NCI-H146 treated with DMSO at 0.1 percent for 48 hours (cell line): ENCODE measurements around the gene OPN3.

Experiments
- DNase-seq: peaks from one replicate; lab custom pipeline; 2025; ENCODE audit not compliant: unreplicated experiment; lab: John Stamatoyannopoulos, UW

The OPN3 gene

DNA sequence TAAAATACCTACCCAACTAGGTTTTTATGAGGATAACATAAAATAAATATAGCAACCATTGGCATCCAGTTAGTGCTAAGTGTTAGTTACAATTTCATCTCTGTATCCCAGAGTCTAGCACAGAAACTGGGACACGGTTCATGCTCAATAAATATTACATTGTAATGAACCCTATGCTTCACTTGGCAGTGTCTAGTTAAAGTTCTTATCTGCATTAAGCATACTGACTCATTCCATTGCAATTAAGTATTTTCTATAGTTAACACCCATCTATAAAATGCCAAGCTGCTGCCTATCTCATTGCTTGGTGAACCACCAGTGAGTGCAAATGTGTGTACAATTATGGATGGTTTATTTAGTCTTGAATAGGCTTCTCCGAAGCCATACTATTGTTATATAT, 15.2 kb downstream of the OPN3 start:
- DNase-seq: no peak

DNA sequence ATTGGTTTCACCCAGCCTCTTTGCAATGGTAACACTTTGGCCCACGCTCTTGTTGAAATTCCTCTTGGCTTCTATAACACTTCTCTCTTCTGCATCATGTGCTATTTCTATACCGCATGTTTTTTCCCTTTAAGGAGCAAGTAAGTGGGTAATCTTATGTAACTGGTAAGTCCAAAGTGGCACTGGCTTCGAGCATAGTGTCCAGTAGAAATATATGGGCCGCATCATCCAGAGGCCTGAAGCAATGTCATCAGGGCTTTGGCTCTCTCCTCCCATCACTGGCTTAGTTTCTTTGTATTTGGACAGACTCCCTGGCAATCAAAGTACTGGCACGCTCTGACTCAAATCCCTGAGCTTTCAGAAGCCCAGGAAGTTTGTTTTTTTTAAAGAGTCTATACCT, 17.5 kb downstream of the OPN3 start:
- DNase-seq: no peak

DNA sequence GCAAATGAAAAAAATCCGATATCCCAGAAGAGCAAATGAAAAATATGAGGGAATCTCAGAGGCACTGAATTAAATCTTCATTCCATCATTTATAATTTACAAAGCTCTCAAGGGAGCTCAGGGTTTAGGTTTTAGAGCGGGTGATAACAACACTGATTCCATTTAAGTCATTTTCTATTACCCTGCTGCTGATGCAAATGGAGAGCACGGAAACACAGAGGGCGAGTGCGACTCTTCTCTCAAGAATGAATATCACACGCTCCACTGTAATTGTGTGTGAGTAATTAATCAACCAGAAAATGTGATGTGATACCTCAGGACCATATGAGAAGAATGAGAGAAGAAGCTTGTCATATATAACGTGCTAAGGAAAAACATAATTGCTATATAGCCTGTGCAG, 22.7 kb downstream of the OPN3 start:
- no peak for DNase-seq

DNA sequence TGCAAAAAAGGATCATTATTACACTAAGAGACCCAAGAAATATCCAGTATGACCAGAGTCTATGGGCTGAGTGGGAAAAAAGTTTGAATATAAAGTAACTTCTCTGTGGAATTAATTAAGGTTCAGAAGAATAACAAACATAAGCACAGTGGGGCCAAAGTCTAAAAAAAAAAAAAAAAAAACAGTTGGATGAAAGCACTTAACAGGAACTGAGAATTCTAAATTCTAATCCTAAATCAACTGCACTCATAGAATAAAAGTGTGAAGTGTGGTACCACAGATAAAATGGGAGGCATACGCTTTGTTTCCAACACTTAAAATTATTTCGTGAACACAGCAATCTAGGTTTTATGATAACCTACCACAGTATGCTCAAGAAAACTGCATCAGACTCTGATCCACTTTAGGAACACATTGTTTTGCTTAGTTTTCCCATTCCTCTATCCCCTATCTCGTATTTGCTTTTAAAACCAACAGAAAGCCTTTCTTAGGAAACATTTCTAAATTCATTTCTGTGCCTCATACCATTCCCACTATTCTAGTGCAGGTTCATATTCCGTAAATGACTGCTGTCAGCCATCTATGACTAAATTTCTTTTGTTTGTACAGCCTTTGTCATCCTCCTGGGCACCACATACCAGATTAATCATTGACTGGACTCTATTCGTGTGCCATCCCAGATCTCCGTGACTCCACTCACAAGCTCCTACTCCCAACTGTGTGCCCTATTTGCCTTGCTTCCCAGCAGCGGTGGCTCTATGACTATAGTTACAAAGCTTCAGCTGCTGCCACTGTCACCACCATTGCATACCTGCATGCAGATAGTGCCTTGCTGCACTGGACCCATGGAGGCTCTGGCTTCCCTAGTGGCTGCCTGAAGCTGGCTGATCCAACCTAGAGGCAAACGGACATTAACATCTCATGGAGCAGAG, 24.9 kb downstream of the OPN3 start:
- no peak for DNase-seq

DNA sequence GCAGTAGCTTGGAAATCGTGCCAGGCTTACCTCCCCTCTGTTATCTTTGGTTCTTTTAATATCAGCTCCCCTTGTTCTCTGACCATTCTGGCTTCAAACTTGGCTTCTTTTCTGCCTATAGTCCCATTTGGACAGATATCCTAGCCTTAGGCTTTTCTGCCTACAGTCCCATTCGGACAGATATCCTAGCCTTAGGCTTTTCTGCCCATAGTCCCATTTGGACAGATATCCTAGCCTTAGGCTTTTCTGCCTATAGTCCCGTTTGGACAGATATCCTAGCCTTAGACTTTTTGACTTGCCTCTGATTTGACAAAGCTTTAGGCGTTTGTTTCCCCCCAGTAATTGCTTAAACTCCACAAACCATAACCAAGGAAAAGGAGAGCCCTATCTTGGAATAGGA, 25.6 kb downstream of the OPN3 start:
- DNase-seq: no peak

DNA sequence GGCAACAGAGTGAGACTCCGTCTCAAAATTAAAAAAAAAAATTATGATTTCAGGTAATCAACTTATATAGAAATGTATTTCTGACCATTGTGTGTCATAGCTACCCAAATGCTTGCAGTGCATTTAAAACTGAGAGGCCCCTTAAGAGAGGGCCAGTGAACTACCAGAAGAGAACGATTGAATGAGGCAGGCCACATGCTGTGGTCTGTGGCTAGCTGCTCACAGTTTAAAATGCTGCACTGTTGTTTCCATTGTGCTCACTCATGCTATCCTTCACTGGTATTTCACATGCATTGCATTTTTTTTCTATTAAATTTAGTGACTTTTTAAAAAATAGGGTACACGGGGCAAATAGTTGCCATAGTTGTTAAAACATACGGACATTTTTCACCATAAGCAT, 26.0 kb downstream of the OPN3 start:
- DNase-seq: no peak

DNA sequence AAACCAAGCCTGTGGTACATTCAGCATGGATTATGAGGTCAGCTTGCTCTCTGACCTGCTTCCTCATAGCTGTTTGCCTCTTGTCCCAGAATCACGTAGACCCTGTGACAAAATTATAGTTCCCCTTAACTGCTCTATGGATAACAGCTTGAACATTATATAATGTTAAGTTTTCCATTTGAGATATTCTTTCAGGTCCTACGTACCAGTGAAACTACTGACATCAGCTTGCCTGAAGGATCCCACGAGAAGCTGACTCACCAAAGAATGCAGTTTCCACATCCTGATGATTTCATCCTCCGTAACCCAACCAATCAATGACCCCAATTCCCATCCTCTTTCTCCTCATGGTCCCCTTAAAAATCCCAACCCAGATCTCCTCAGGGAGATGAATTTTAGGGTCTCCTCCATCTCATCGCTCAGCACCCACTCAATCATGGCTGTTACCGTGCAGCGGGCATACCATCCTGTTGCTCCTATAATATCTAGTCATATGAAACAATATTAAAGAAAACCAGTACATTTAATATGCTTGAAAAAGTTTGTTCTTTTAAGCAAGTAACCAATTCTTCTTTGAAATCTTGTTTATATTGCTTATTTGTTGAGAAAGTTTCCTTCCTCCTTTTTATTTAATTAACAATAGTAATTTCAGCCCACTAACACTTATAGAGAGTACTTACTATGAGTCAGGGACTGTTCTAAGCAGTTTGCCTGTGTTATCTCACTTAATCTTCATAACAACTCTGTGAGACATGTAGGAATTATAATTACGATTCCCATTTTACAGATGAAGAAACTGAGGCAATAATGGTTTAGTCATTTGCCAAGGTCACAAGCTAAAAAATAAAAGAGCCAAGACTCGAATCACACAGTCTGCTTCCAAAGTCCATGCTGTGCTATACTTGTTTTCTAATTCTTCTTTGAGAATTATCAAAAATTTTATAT, 27.4 kb downstream of the OPN3 start:
- no peak for DNase-seq

DNA sequence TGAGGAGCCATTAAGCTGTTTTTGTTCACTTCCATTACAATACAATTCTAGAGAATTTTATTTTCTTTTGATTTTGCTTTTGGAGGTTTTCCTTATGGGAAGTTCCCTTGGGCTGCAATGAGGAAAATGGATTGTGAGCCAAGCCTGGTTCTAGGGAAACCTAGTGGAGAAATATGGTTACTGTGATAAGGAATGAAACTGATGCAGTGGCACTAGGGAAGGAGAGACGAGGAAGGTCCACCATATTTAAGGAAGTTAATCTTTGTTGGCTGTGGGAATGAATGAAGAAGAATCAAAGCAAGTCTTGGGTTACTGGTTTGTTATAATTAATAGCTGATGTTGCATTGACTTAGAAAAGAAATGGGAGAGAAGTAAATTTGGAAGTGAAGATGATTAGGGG, 28.4 kb downstream of the OPN3 start:
- no peak for DNase-seq

DNA sequence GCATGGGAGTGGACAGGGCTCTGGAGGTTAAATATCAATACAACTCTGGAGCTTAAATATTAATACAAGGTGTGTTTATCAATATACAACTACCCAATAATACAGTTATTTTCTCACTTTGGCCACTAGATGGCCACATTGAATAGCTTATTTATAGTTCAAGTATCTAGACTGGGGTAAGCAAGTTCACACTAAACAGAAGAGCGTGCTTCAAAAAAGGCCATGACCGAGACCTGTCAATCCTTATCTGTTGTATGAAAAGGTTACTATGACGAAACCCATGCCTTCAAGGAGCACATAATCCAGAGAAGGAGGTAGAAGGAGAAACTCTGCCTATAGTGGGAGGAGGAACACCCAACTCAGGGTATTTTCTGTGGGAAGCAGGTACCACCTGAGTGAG, 29.1 kb downstream of the OPN3 start:
- peak; percentile 45 for DNase-seq

DNA sequence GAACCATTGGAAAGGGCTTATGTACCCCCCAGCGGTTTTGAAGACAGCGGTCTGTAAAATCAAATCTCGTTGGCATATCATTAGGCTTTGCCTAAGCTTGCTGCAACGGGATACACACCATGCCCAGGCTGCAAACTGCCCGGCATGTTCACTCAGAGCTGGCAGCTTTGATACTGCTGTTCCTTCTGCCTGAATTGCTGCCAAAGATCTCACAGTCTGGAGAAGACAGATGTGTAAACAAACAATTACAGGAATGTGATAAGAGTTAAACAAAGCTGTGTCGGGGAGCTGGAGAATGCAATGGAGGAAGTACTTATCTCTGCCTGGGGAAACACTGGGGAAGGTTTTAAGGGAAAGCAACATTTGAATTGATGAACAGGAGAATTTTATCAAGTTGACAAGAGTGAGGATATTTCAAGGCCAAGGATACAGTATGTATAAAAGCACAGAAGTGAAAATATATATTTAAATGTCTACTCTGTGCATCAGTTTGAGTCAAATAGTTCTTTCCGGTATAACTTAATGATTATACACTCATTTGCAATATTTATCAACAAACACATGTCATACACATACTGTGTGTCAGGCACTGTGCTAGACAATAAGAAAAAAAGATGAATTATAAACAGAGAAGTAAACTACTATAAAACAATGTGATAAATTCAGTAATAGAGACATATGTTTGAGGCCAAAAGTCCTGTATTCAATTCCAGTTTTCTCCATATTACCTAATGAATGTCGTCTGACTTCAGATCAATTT, 29.9 kb downstream of the OPN3 start:
- DNase-seq: peak; percentile 90

DNA sequence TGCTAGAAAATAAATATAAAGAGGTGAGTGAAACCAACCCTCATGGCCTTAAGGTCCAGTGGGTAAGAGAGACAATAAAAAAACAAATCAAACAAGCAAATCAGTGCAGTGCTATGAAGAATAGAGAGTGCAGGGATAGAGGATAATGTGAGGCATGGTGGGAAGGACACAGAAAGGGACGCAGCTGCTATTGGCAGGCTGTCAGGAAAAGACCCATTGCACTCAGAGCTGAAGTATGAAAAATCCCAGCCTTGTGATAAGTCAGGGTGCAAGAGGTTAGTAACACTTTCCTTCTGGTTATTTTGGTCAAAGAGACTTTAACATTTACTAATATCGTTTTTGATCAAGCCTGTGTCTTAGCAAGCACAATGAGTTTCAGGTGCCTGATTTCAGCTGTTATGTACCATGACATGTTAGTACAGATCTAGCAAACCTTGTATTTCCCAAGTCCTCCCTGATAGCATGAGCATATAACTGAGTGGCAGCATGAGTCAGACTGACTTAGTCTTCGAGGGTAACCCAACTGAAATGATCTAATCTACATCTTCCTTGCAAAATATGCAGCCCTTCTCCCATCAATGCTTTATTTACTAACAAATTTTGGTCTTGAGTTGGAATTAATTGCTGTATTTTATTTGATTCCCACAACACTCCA, 31.7 kb downstream of the OPN3 start:
- DNase-seq: no peak

DNA sequence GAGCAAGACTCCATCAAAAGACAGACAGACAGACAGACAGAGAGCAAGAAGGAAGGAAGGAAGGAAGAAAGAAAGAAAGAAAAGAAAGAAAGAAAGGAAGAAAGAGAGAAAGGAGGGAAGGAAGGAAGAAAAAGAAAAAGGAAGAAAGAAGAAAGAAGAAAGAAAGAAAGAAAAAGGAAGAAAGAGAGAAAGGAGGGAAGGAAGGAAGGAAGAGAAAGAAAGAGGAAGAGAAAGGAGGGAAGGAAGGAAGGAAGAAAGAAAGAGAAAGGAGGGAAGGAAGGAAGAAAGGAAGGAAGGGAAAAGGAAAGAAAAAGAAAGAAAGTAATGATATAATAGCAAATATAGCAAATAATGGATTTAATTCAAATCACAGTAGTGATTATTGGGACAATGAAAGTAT, 32.7 kb downstream of the OPN3 start:
- DNase-seq: no peak

DNA sequence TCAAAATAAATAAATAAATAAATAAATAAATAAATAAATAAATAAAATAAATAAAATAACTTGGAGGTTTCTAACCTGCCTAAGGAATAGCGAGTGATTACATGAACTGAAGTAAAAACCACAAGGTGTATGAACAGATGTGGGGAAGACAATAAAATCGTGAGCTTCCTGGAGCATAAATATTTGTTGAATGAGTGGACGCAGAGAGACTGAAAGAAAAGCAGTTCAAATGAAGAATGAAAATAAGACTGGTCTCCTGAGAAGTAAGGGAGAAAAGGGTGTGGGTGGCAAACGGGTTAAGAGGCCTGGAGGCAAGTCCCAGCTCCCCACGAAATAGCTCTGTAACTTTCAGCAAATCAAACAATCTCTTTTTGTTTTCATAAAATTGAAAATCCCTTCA, 33.6 kb downstream of the OPN3 start:
- DNase-seq: no peak

DNA sequence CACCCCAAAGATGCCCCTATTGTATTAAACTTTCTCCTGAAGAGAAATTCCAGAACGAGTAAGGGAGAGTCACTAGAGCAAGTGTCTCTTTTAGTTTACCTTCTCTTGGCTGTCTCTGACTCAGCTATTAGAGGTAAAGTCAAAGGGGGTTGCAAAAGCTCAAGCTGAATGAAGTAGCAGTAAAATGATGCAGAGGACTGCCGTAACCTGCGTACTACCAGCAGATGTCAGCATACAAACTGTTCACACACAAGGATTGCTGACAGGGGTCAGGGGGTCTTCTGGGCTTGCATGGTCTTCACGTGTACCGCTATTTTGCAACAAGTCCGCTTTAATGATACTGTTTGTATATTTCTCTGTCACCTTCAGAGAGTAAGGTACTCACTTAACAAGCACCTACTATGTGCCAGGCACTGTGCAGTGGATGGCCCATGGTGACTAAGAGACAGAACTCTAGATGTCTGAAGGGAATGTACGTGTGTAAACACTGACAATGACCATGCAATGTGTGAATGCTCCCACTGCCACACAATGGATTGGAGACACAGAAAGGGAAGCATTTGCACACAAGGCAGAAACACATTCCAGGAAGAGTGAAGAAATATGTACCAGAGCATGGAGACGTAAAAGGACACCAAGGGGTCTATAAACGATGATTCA, 34.9 kb downstream of the OPN3 start:
- DNase-seq: no peak

DNA sequence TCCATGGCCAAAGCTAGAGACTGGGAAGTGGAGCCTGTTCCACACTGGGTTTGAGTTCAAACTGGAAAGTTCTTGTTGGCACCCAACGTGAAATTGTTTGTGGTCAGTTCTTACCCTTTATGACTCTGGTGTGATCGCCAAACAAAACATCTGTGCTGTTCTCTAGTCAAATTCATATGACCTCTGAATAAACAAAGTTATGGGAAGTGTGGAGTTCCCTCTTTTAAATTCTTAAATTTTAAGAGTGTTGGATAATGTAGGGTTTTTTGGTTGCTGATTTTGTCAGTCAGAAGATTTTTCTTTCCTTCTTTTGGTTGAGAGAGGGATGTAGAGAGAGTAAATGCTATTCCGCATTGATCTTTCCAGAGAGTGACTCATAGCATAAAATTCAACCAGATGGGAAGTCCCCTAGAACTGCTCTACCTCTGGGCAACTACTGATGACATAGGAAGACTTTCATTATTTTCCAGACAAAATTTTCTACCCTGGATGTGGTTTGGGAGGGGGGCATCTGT, 36.4 kb downstream of the OPN3 start:
- DNase-seq: no peak

DNA sequence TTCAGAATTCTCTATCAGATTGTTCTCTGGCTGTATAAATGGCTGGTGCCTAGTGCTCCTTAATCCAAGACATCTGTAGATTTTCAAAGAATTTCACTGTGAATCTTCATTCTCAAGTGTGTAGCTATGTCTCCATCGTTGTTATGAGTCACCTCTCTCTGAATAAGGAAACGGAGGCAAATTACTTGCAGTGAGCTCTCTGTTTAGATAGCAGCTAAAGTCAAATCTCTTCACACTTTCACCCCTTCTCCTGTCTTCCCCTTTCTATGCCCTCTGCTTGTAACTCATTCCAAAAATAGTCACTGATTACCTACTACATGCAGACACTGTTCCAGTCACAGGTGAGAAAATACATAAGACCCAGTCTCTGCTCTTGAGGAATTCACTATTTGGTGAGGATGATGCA, 39.7 kb downstream of the OPN3 start:
- DNase-seq: no peak

DNA sequence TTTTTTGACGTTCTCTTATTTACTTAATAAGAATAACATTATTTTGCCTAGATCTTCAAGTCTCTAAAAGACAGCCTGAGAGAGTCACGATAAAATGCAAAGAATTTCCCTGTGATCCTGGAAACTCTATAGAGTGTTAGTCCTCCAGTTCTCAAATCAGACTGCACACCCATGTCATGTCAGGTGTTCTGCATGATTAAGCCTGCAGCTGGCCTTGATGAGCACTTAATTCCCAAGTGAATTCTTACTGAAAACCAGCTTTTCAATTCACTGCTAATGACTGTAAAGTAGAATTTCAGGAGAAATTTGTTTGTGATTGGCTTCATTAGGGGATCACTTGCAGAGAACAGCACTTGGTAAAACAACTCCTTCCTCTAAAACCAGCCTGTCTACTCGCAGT, 41.9 kb downstream of the OPN3 start:
- no peak for DNase-seq

DNA sequence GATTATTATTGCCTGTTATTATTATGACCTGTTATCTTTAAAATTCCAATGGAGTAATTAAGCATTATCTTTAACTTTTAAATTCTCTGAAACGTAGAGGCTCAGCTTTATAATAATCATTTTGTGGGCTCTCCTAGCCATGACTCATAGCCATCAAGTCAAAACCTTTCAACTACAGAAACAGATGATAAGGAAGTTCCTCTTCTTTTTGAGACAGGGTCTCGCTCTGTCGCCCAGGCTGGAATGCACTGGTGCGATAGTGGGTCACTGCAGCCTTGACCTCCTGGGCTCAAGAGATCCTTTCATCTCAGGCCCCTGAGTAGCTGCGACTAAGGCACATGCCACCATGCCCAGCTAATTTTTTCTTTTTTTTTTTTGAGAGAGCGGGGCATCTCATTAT, 43.5 kb downstream of the OPN3 start:
- DNase-seq: no peak

DNA sequence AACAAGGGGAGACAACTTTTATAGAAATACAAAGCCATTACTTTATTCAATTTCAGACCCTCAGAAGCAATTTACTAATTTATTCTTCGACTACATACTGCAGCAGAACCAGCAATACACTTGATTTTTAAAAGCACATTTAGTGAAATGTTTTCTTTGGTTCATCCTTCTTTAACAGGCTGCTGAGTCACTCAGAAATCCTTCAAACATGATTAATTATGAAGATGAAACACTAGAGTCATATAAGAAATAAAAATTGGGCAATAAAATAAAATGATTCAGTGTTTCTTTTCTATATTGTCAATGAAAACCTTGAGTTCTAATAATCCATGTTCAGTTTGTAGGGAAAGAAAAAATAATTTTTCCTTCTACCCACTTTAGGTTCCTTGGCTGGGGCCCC, 47.0 kb downstream of the OPN3 start:
- DNase-seq: no peak
